Neural progenitor cell (in vitro differentiated cells): ENCODE results near the gene SMPDL3B. TPM values are rescaled to one million over a fixed set of nuclear protein-coding genes. Genes with fewer than 3 reads are reported as not detected.

ENCODE experiments used
- DNase-seq: peaks from one replicate; pipeline ENCODE4 v3.0.0-alpha.2; 2016; ENCODE audit warnings: low spot score
- H2AFZ ChIP-seq: fragments of 200-600 bp; sonication (generic); replicated peaks from 2 replicates; pipeline ENCODE4 v1.6.1; 2016; ENCODE audit warnings: antibody characterized with exemption
- H3F3A ChIP-seq: fragments of 200-600 bp; sonication (generic); 2 replicates; pipeline ENCODE4 v1.6.1; 2016; ENCODE audit warnings: antibody characterized with exemption, low read depth
- H3K27ac ChIP-seq: fragments of 200-600 bp; sonication (generic); 2 replicates; pipeline ENCODE4 v1.5.1; 2016; ENCODE audit warnings: mild to moderate bottlenecking
- H3K27me3 ChIP-seq: fragments of 200-600 bp; sonication (generic); 2 replicates; pipeline ENCODE4 v1.6.1; 2016; ENCODE audit warnings: mild to moderate bottlenecking, moderate library complexity
- H3K36me3 ChIP-seq: fragments of 200-600 bp; sonication (generic); 2 replicates; pipeline ENCODE4 v1.5.1; 2016
- H3K4me1 ChIP-seq: fragments of 200-600 bp; sonication (generic); 2 replicates; pipeline ENCODE4 v1.6.1; 2016; ENCODE audit warnings: mixed run types
- H3K4me2 ChIP-seq: fragments of 200-600 bp; sonication (generic); 2 replicates; pipeline ENCODE4 v1.6.1; 2016
- H3K4me3 ChIP-seq: fragments of 200-600 bp; sonication (generic); 2 replicates; pipeline ENCODE4 v1.5.1; 2016
- H3K79me2 ChIP-seq: fragments of 200-600 bp; sonication (generic); 2 replicates; pipeline ENCODE4 v1.6.1; 2016; ENCODE audit warnings: low read depth
- H3K9ac ChIP-seq: fragments of 200-600 bp; sonication (generic); 2 replicates; pipeline ENCODE4 v1.6.1; 2016
- H3K9me3 ChIP-seq: fragments of 200-600 bp; sonication (generic); 2 replicates; pipeline ENCODE4 v1.5.1; 2016; ENCODE audit warnings: low read depth
- H4K20me1 ChIP-seq: fragments of 200-600 bp; sonication (generic); 2 replicates; pipeline ENCODE4 v1.6.1; 2016; ENCODE audit warnings: low read depth
- H3K27ac Mint-ChIP-seq: 3 replicates; pipeline ENCODE4 v1.8.0; 2021; ENCODE audit warnings: mixed read lengths
- H3K27me3 Mint-ChIP-seq: 2 replicates; pipeline ENCODE4 v1.8.0; 2022; ENCODE audit warnings: low read depth, mild to moderate bottlenecking, inconsistent platforms, moderate library complexity, mixed read lengths; ENCODE audit not compliant: insufficient read depth
- H3K36me3 Mint-ChIP-seq: 3 replicates; pipeline ENCODE4 v1.8.0; 2021; ENCODE audit warnings: mixed read lengths
- H3K4me1 Mint-ChIP-seq: 3 replicates; pipeline ENCODE4 v1.8.0; 2021; ENCODE audit warnings: mixed read lengths
- H3K4me3 Mint-ChIP-seq: 3 replicates; pipeline ENCODE4 v1.8.0; 2021; ENCODE audit warnings: mild to moderate bottlenecking, moderate library complexity, mixed read lengths
- H3K9me3 Mint-ChIP-seq: 3 replicates; pipeline ENCODE4 v1.8.0; 2020; ENCODE audit warnings: mixed read lengths
- EZH2 ChIP-seq: fragments of 200-600 bp; sonication (generic); IDR thresholded peaks from 2 replicates; pipeline ENCODE4 v1.6.1; 2017; ENCODE audit warnings: antibody characterized with exemption, mild to moderate bottlenecking, moderate library complexity
- EZH2phosphoT487 ChIP-seq: fragments of 200-600 bp; sonication (generic); IDR thresholded peaks from 2 replicates; pipeline ENCODE4 v1.6.1; 2017; ENCODE audit warnings: antibody characterized with exemption
- total RNA-seq: library from RNA; depleted of rRNA; stranded (reverse); fragments of >200 nt; gene quantifications from 2 replicates; pipeline ENCODE4 v1.2.3, GENCODE V29; 2015; ENCODE audit warnings: low replicate concordance
- TF ChIP-seq, protein P1 (sequence below): fragments of 200-600 bp; sonication (generic); IDR thresholded peaks from 2 replicates; pipeline ENCODE4 v1.5.1; 2017; ENCODE audit warnings: antibody characterized with exemption, mild to moderate bottlenecking

SMPDL3B gene
- total RNA-seq, 1 donor from 2014 or later, result 1.2 TPM

DNA sequence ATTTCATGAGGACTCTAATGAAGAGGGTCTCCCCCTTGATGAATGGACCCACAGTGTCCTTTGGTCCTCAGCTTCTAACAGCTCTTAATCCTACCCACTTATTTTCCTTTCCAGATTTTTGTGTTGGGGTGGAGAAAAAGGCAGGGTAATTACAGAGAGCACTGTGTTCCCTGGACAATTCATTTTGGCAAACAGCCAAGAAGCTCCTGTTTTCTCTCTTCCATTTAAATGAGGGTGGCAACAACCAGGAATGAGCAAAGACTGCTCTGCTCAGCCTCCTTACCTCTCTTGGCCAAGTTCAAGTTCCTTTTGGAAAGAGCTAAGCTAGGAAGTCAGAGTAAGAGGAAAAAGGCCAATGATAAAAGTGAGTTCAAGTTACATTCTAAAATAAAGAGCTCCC, 36.9 kb downstream of the SMPDL3B start:
- no peak overlapping the region for H3K27ac ChIP-seq
- H3K79me2 ChIP-seq, result no peaks in the 10 kb centered on the region
- no peaks in the 10 kb centered on the region for H3K27me3 Mint-ChIP-seq
- no peaks in the 10 kb centered on the region for H3K4me1 ChIP-seq
- H4K20me1 ChIP-seq, result no peaks in the 10 kb centered on the region
- no peaks in the 10 kb centered on the region for H3K36me3 ChIP-seq
- H3K4me3 ChIP-seq, result no peak overlapping the region
- peaks cover 9% of the 10 kb centered on the region for H3K36me3 Mint-ChIP-seq
- no peak overlapping the region for H3K4me3 Mint-ChIP-seq
- no peaks in the 10 kb centered on the region for H3K4me1 Mint-ChIP-seq
- no peaks in the 10 kb centered on the region for H3K9me3 ChIP-seq
- no peaks in the 10 kb centered on the region for H3F3A ChIP-seq
- DNase-seq, result no peak
- H3K9me3 Mint-ChIP-seq, result no peaks in the 10 kb centered on the region
- no peaks in the 10 kb centered on the region for H3K27me3 ChIP-seq
- no peak overlapping the region for H2AFZ ChIP-seq
- TF ChIP-seq, protein P1, sequence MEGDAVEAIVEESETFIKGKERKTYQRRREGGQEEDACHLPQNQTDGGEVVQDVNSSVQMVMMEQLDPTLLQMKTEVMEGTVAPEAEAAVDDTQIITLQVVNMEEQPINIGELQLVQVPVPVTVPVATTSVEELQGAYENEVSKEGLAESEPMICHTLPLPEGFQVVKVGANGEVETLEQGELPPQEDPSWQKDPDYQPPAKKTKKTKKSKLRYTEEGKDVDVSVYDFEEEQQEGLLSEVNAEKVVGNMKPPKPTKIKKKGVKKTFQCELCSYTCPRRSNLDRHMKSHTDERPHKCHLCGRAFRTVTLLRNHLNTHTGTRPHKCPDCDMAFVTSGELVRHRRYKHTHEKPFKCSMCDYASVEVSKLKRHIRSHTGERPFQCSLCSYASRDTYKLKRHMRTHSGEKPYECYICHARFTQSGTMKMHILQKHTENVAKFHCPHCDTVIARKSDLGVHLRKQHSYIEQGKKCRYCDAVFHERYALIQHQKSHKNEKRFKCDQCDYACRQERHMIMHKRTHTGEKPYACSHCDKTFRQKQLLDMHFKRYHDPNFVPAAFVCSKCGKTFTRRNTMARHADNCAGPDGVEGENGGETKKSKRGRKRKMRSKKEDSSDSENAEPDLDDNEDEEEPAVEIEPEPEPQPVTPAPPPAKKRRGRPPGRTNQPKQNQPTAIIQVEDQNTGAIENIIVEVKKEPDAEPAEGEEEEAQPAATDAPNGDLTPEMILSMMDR, result no peak
- TF ChIP-seq EZH2, result no peak
- no peak for TF ChIP-seq EZH2phosphoT487
- H3K9ac ChIP-seq, result no peak overlapping the region
- H3K27ac Mint-ChIP-seq, result no peak overlapping the region
- no peak overlapping the region for H3K4me2 ChIP-seq

DNA sequence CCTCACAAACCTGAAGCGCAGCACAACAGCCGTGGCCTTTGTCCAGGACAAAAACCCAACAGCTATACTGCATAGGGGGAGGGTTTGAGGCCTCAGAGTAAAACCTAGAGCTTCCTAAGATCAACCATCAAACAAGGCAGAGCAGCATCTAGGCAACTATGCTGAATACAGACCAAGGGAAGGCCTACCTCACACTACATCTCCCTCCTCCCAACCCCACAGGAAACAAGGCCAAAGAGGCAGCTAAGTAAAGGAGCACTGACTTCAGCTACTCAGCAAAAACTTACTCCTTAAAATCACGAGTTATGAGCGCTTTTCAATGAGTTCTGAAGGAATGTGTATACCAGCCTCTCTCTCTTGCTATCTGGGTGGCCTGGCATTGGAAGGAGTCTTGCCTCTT, 37.3 kb downstream of the SMPDL3B start:
- TF ChIP-seq, protein P1, result no peak
- TF ChIP-seq EZH2 (no peak), EZH2phosphoT487 (no peak)
- Histone ChIP-seq H3K36me3 (no peaks in the 10 kb centered on the region), H3K9ac (no peak overlapping the region), H4K20me1 (no peaks in the 10 kb centered on the region), H3K4me2 (no peak overlapping the region), H3F3A (no peaks in the 10 kb centered on the region), H3K79me2 (no peaks in the 10 kb centered on the region), H3K4me1 (no peaks in the 10 kb centered on the region), H3K4me3 (no peak overlapping the region), H3K9me3 (no peaks in the 10 kb centered on the region), H3K27me3 (no peaks in the 10 kb centered on the region), H3K27ac (no peak overlapping the region), H2AFZ (no peak overlapping the region)
- Mint-ChIP-seq H3K4me1 (no peaks in the 10 kb centered on the region), H3K27me3 (no peaks in the 10 kb centered on the region), H3K36me3 (peaks cover 11% of the 10 kb centered on the region), H3K9me3 (no peaks in the 10 kb centered on the region), H3K4me3 (no peak overlapping the region), H3K27ac (no peak overlapping the region)
- DNase-seq, result no peak

DNA sequence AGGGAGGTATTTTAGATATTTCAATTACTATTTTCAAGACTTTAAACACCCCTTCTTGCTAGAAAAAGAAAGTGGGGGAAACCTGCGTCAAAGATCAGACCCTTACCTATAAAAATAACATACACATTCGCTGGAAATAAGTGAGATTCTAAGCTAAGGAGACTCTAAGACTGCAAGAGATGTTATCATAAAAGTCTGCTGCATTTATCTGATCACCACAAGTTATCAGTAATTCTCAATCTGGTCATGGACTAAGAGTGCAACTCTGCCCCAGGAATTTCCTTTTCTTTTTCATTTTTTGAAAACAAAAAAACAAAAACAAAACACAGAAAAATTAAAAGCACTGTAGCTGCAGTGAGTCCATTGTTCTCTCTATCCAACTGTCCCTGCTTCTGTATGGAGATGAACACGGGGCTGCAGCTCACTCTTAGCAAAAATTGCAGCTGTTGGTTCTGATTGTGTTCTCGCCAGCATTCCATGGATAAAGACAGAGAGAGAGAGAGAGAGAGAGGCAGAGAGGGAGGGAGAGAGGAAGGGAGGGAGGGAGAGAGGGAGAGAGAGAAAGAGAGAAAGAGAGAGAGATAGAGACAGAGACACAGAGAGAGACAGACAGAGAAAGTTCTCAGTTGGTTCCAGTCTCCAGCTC, 39.1 kb downstream of the SMPDL3B start:
- no peak overlapping the region for H3K4me3 ChIP-seq
- DNase-seq, result no peak
- H3K27me3 Mint-ChIP-seq, result no peaks in the 10 kb centered on the region
- no peaks in the 10 kb centered on the region for H3K4me1 Mint-ChIP-seq
- H3K4me2 ChIP-seq, result no peak overlapping the region
- no peak overlapping the region for H2AFZ ChIP-seq
- no peaks in the 10 kb centered on the region for H3K79me2 ChIP-seq
- H3K27ac Mint-ChIP-seq, result no peak overlapping the region
- H3K9me3 Mint-ChIP-seq, result no peaks in the 10 kb centered on the region
- H3K27ac ChIP-seq, result no peak overlapping the region
- no peaks in the 10 kb centered on the region for H3K36me3 ChIP-seq
- H3K9me3 ChIP-seq, result no peaks in the 10 kb centered on the region
- no peaks in the 10 kb centered on the region for H3F3A ChIP-seq
- H4K20me1 ChIP-seq, result no peaks in the 10 kb centered on the region
- H3K4me3 Mint-ChIP-seq, result no peak overlapping the region
- peaks cover 7% of the 10 kb centered on the region for H3K36me3 Mint-ChIP-seq
- H3K27me3 ChIP-seq, result no peaks in the 10 kb centered on the region
- no peaks in the 10 kb centered on the region for H3K4me1 ChIP-seq
- TF ChIP-seq EZH2 (no peak), EZH2phosphoT487 (no peak)
- TF ChIP-seq, protein P1, result no peak
- no peak overlapping the region for H3K9ac ChIP-seq
